ELR (cell line): ENCODE results near the gene PTGR2.
A peak's percentile ranks its signal among the peaks of the same experiment; 100 is the strongest.

Experiments
- DNase-seq: peaks from one replicate; pipeline ENCODE4 v3.0.0-alpha.2; 2015; ENCODE audit warnings: low read depth

PTGR2 gene

GRCh38 chr14:73851567-73852382, at the start of gene PTGR2:
Gene PTGR2, plus strand, starts transcription at chr14:73851831. Its CDS starts 7,032 bp downstream, at chr14:73858863.
- peak; percentile 99 for DNase-seq

GRCh38 chr14:73802431-73803188, 49.0 kb upstream of the PTGR2 start:
- no peak for DNase-seq

DNA sequence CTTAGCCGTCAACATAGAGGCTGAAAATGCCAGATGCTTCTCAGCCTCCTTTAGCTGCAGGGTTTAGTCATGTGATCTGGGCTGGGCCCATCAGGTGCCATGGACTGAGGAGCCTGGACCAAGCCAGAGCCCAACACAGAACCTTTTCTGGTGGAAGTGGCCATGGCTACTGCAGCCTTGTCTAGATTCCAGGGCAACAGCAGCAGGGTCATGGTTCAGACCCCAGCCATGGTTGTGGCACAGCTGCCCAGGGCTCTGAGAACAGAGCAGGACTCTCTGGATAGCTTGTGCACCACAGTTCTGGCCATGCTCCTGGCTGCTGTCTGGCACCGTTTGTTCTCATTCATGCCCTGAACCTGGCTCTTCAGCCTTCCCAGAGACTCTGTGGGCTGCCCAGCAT, 47.0 kb upstream of the PTGR2 start:
- no peak for DNase-seq

DNA sequence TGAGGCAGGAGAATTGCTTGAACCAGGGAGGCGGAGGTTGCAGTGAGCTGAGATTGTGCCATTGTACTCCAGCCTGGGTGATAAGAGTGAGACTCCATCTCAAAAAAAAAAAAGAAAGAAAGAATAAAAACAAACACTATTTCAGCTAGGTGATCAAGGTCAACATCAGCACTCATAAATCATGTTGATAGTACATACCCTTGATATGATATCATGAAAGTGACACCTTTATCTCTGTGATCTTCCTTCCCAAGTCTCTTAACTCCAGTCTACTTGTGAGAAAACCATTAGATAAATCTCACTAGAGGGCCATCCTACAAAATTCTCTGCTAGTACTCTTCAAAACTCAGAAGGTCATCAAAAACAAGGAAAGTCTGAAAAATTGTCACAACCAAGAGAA, 44.2 kb upstream of the PTGR2 start:
- no peak for DNase-seq

GRCh38 chr14:73809391-73809790, 42.2 kb upstream of the PTGR2 start:
- no peak for DNase-seq

DNA sequence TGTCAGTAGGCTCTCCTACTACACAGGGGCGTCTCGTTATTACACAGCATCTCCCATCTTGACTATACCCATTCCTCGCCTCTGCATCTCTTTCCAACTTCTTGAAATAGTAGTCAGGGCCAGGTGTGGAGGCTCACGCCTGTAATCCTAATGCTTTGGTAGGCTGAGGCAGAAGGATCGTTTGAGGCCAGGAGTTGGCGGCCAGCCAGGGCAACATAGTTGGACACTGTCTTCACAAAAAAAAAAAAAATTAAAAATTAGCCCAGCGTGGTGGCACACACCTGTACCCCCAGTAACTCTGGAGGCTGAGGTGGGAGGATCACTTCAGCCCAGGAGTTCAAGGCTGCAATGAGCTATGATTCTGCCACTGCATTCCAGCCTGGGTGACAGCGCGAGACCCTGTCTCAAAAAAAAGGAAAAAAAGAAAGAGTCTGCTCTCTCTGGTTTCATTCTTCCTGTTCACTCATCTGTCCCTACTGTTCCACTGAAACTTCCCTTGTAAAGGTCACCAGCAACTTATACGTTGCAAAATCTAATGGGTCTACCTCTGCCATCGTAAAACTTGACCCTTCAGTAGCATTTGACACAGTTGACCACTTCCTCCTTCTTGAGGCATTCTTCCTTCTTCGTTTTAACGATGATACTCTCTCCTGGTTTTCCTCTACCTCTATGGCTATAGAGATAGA, 41.0 kb upstream of the PTGR2 start:
- DNase-seq = no peak

GRCh38 chr14:73811164-73811503, 40.5 kb upstream of the PTGR2 start:
- no peak for DNase-seq

GRCh38 chr14:73814153-73814552, 37.5 kb upstream of the PTGR2 start:
- no peak for DNase-seq

- no peak for DNase-seq
Observed at GRCh38 chr14:73815849-73816248, 35.8 kb upstream of the PTGR2 start.

DNA sequence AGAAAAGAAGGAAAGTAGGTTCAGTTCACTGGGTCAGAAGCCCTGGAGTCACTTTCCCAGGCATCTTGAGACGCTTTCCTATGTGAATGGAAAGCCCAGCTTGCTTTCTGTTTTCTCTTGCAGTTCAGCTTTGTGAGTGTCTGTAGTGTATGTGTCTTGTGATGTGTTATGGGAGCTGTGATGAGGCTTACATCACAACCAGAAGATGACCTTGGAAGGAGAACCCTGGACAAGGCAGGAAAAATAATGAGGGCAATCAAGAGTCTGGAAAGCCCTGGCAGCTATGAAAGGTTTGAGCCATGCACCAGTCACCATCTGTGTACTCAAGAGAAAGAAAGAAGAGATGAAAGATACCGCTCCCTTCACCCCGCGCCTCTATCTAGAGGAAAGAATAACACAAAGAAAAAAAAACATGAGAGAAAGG, 35.2 kb upstream of the PTGR2 start:
- no peak for DNase-seq

DNA sequence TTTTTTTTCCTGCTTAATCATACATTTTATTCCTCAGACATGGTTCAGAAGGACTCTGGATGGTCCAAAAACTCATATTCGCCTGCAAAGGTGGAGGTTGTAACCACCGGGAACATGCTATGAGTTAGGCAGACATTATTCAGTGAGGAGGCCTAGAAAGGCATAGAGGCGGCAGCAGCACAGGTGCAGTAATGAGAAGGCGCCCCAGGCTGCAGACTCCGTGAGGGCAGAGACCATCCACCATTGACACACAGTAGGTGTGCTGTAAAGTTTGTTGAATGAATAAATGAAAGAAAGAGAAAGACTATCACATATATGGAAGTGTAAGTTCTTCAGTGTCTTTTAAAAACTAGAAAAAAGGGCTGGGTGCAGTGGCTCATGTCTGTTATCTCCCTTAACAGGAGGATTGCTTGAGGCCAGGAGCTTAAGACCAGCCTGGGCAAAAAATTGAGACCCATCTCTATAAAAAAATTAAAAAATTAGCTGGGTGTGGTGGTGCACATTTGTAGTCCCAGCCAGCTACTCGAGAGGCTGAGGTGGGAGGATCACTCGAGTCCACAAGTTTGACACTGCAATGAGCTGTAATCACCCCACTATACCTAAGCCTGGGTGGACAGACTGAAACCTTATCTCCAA, 34.5 kb upstream of the PTGR2 start:
- DNase-seq = no peak

- DNase-seq = no peak
Observed at GRCh38 chr14:73818821-73819220, 32.8 kb upstream of the PTGR2 start.

- DNase-seq = no peak
Observed at GRCh38 chr14:73820631-73821030, 31.0 kb upstream of the PTGR2 start.

DNA sequence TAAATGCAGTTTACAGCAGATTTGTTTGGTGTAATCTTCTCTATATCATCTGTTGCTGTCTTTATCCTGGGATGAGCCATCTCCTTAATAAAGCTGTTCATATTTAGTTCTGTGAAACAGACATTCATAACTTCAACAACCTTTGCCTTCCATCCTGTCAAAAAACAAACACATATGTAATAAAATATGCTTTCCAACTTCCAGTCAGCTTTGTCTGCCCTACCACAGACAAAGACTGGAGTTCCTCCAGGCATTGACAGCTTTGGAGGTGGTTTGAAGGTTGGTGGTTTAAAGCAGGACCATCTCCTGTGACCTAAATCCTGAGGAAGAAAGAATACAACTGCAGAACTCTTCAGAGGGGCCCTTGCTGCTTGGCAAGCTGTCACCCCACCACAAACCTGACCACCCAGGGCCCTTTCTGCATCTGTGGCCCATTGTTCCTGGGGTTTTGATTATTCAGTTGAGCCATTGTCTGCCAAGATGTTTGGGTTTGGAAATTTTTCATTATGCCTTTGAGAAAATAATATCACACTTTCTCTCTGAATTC, 28.2 kb upstream of the PTGR2 start:
- DNase-seq = no peak

GRCh38 chr14:73824127-73824526, 27.5 kb upstream of the PTGR2 start:
- DNase-seq = no peak

- DNase-seq = no peak
Observed at GRCh38 chr14:73824536-73824935, 27.1 kb upstream of the PTGR2 start.

DNA sequence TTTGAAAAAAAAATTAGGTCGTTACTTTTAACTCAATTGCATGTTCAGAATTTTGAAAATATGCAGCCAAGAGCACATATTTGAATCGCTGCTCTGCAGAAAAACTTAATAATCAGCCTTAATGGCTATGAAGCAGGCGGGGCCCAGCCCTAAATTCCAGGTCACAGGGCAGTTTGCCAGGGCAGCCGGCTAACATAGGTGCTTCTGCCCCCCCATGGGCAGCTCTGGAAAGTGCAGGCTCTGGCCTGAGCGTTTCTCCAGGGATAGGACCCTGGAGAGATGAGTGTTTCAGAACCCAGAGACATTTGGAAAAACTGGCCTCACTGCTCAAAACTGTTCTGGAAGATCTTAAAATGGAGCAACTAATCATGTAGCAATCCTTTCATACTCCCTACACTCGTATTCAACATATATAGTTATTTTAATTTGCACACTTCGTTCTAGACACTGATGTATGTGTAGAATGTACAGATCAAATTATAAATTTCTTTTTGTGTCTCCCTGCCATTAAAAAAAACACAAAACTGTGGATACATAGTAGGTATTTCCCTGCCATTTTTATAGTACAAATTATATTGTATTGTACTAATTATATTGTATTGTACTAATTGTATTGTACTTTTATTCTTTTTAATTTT, 26.0 kb upstream of the PTGR2 start:
- DNase-seq = peak; percentile 93

- DNase-seq = peak; percentile 32
Observed at GRCh38 chr14:73827190-73827589, 24.4 kb upstream of the PTGR2 start.

DNA sequence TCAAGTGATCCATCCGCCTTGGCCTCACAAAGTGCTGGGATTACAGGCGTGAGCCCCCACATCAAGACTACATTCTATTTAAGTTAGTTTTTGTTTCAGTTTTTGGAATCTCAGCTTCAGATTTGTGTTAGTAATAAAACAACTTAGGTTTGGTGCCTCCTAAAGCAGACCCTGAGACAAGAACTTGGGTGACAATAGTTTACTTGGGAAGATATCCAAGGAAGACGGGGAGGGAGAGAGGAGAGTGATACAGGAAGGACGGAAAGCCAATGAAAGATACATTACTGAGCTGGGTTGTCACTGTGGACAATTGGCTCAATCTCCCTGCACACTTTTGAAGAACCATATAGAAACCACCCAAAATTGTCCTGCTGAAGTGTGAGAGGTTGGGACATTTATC, 22.6 kb upstream of the PTGR2 start:
- DNase-seq = no peak

GRCh38 chr14:73829526-73830431, 21.9 kb upstream of the PTGR2 start:
- peak; percentile 88 for DNase-seq

GRCh38 chr14:73833034-73833433, 18.6 kb upstream of the PTGR2 start:
- no peak for DNase-seq
